Activated CD8-positive, alpha-beta memory T cell treated with anti-CD3 and anti-CD28 coated beads, Interleukin-2, amount 50 U/mL, for 4 hours (primary cell): ENCODE results near the gene GDA.

Source experiments
- DNase-seq: peaks from one replicate; pipeline ENCODE4 v3.0.0-alpha.2; 2020

GDA gene

GRCh38 chr9:72151104-72151503, 1.9 kb downstream of the GDA start:
- no peak for DNase-seq

GRCh38 chr9:72154468-72155285, 5.4 kb downstream of the GDA start:
- DNase-seq: no peak

- no peak for DNase-seq
Observed at GRCh38 chr9:72155301-72155700, 6.1 kb downstream of the GDA start.

- DNase-seq: no peak
Observed at GRCh38 chr9:72156586-72156985, 7.3 kb downstream of the GDA start.

GRCh38 chr9:72158680-72159079, 9.4 kb downstream of the GDA start:
- DNase-seq: no peak

- no peak for DNase-seq
Observed at GRCh38 chr9:72160446-72161123, 11.3 kb downstream of the GDA start.

GRCh38 chr9:72165326-72165725, 16.1 kb downstream of the GDA start:
- no peak for DNase-seq

GRCh38 chr9:72165821-72166547, 16.7 kb downstream of the GDA start:
- DNase-seq: no peak

GRCh38 chr9:72168075-72168474, 18.8 kb downstream of the GDA start:
- DNase-seq: no peak

GRCh38 chr9:72169178-72169577, 19.9 kb downstream of the GDA start:
- DNase-seq: no peak

GRCh38 chr9:72173080-72173479, 23.8 kb downstream of the GDA start:
- no peak for DNase-seq

GRCh38 chr9:72185561-72185960, 36.3 kb downstream of the GDA start:
- DNase-seq: no peak

GRCh38 chr9:72187121-72187695, 38.0 kb downstream of the GDA start:
- DNase-seq: no peak

GRCh38 chr9:72188232-72188631, 39.0 kb downstream of the GDA start:
- DNase-seq: no peak

GRCh38 chr9:72193478-72193881, 44.2 kb downstream of the GDA start:
- DNase-seq: no peak

GRCh38 chr9:72199238-72199637, 50.0 kb downstream of the GDA start:
- DNase-seq: no peak

GRCh38 chr9:72200452-72200851, 51.2 kb downstream of the GDA start:
- no peak for DNase-seq

GRCh38 chr9:72202009-72202408, 52.8 kb downstream of the GDA start:
- DNase-seq: no peak

- DNase-seq: no peak
Observed at GRCh38 chr9:72203205-72203803, 54.1 kb downstream of the GDA start.

- no peak for DNase-seq
Observed at GRCh38 chr9:72204062-72204461, 54.8 kb downstream of the GDA start.

GRCh38 chr9:72205513-72205912, 56.3 kb downstream of the GDA start:
- no peak for DNase-seq

GRCh38 chr9:72207278-72207677, 58.0 kb downstream of the GDA start:
- DNase-seq: no peak

- DNase-seq: no peak
Observed at GRCh38 chr9:72210522-72210921, 61.3 kb downstream of the GDA start.
